Stimulated activated CD8-positive, alpha-beta memory T cell treated with anti-CD3 and anti-CD28 coated beads, Interleukin-12 subunit alpha, Interleukin-12 subunit beta, amount 100 ng/mL, for 4 hours (primary cell): Measurements from ENCODE around the gene RBM19.
"Not testable (repeated sequence)": the region's sequence is repeated elsewhere in the genome, so short reads cannot be mapped to it uniquely, and the experiment has no call there.

Experiments used
- DNase-seq: peaks from one replicate; pipeline ENCODE4 v3.0.0-alpha.2; 2020; ENCODE audit warnings: low read depth

RBM19 gene

DNA sequence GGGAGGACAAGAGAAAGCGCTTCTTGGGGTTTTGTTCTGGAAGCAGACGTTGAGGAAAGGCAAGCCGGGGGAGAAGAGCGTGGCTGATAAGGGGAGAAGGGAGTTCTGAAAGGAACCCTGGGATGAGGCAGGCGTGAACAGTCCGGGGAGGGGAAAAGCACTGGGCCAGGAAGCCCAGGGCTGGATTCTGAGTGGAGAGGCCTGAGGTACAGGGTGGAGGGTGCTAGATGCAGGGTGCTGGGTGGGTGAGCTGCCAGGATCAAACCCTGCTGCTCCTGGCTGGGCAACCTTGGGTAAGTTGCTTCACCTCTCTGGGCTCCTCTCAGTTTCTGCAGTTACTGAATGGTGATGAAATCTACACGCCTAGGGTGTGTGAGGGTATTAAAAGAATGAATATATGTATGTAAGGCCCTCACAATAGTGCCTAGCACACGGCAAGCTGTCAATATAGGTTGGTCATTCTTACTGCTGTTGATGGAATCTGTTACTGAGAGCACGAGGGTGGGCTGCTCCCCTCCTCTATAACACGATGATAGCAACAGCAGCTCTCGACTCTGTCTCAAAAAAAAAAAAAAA lies 138.5 kb downstream of the RBM19 start:
- DNase-seq: no peak

DNA sequence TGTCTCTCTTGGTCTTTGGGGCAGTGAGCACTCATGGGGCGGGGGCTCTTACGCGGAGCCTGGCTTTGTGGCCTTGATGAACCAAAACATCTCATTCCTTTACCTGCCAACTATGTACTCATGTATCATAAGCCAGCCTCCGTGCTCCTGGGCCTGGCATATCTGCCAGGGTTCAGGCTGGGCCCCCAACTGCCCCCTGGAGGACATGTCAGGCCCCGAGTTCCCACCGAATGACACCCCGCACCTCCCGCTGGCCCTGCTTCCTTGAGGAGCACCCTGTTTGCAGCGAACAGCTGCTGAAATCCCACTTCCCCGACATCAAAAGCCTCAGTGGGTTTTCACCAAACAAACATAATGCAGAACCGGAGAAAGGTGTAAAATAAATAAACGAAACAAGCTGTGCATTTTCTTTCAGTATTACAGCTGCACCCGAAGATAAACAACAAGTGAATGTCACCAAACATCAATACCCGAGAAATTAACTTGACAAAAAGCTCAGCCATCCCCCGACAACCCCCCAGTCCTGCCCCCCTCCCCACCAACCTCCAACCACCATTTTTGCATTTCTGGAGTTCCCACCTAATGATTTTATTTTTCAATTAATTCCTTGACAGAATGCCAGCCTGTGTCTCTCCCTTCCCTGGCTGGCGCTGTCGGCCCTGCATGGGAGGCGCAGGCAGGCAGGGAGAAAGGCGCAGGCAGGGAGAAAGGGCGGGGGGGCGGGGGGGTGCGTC lies 139.2 kb downstream of the RBM19 start:
- DNase-seq: no peak

DNA sequence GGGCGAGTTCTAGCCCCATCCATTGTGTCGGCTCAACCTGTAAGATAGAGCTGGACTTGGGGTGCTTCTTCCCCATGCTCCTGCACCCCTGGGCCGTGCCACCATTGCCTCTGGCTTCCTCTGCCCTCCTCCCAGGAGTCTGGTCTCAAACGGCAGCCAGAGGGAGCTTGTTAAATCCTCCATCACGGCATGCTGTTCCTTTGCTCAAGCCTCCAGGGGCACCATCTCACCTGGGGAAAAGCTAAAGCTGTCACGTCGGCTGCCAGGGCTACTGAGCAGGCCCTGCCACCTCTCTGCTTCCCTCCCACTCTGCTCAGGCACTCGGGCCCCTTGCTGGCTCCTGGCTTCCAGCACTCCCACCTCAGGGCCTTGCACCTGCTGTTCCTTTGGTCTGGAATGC lies 140.4 kb downstream of the RBM19 start:
- no peak for DNase-seq

DNA sequence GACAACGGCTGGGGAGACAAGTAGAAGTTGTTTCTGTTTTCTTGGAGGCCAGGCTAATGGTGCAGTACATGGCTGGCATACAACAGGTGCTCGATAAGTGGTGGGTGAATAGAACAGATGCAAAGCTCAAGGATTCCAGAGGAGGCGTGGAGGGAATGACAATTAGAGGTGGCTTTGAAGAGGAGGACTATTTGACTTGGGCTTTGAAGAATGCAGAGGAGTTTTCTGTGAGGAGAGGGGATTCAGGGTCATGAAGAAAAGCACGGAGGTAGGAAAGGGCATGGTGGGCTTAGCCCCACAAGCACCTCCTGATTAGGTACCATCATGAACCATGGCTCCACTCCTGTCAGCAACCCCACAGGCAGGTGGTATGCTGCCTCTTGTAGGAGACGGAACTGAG lies 142.3 kb downstream of the RBM19 start:
- DNase-seq: no peak

DNA sequence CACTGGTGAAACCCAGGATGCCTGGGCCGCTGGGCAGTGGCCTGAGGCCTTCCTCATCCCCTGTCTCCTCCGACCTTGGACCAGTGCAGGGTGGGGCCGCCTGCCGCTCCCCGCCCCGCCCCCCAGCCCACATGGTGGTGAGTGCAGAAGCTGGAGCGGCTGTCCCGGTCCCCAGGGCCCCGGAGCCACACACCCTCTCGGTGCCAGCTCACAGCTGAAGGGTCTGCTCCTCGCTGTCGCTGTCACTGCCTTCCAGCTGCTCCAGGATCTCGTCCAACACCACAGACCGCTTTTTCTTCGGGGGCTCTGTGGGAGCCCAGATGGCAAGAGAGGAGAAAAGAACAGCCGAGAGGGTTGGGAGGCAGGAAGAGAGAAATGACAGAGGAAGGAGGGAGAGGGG lies 143.1 kb downstream of the RBM19 start:
- no peak for DNase-seq

DNA sequence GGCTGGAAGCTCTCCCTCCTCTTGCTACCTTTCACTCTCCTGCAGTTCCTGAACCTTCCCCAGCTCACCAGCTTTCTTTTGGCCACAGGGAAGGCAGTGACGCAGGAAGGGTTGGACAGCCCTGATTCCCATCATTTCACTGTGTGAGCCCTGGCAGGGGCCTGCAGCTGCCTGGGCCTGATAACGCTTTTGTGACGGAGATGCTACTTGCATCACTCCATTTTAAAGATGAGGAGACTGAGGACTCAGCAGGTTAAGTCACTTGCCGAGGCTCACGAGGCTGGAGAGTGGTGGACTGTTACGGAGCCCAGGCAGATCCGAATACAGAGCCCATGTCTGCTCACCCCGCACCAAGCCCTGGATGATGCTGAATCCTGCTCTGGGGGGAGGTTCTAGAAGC lies 145.3 kb downstream of the RBM19 start:
- no peak for DNase-seq

DNA sequence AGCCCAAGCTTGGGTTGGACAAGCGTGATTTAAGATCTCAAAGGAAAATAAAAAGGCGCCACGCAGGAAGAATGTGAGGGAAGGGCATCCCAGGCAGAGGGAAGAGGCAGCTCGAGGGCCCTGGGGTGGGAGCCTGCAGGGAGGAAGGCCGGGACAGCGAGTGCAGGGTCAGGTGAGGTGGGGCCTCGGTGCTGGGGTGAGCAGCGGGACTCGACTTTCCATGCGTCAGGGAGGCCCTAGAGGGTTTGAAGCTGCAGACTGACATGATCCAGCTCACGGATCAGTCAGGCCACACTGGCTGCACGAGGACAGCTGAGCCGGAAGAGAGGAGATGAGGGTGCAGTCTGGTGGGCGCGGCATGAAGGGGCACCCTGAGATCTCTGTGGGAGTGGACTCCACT lies 145.8 kb downstream of the RBM19 start:
- DNase-seq: no peak

DNA sequence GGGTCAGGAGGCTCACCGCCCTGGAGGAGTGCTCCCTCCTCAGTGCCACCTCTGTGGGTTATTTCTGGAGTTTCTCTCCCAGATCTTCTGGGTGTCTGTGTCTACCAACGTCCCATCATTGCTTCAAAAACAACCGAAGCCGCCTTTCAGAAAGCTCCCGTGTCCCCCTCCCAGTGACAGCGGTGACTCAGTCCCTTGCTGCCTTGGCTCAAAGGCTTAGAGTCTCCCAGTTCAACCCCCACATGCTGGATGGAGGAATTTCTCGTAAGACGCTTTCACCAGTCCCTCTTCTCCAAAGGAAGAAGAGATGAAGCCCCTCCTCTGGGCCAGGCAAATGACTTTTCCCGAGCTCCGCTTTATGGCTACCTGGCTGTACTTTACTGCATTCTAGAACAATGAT lies 146.6 kb downstream of the RBM19 start:
- no peak for DNase-seq

DNA sequence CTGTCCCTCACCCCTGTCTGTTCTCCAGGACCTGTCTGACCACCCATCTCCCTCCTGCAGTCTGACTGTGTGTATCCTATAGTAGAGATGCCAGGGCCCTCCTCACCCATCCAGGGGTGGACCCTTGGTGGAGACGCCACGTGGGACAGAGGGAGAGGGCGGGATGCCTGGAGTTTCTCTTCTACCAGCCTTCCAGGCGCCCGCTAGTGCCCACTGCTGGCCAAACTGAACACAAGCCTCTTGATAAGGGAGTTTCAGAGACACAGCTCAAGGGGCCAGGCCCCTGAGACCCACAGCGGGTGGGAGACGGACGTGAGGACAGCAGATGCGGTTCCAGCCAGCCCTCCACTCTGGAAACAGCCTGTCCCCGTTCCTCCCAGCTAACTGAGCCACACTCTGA lies 147.3 kb downstream of the RBM19 start:
- no peak for DNase-seq

DNA sequence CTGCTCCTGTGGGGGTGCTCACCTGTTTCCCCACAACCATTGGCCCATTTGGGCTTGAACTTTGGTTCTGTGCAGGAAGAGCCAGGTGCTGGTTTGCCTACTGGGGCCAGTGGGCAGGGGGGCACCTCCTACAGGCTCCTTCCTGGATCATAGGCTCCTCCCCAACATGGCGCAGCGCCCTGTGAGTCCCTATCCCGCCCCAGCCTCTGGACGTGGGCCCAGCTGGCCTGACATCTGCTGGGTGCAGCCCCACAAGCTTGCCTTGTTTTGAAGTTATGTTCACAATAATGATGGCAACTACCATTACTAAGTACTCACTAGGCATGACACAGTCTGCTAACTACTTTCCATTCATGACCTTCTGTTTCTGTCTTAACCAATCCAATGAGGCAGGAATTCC lies 147.8 kb downstream of the RBM19 start:
- no peak for DNase-seq

DNA sequence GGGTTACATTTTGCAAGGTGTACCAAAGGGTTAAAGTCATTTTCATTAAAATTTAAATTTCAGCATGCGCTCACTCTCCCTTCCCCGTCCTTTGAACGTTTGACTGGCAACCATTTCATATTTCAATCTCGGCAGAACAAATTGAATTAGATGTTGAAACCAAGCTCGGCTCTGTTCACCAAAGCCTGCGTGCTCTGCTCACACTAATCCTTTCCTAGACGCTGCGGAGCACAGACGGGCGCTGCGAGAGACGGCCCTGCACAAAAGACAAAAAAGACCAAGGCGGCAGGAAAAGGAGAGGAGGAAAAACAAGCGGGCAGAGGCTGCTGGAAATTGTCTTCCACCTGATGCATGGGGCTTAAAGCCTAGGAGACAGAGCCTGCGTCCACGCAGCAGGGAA lies 149.3 kb downstream of the RBM19 start:
- DNase-seq: no peak

DNA sequence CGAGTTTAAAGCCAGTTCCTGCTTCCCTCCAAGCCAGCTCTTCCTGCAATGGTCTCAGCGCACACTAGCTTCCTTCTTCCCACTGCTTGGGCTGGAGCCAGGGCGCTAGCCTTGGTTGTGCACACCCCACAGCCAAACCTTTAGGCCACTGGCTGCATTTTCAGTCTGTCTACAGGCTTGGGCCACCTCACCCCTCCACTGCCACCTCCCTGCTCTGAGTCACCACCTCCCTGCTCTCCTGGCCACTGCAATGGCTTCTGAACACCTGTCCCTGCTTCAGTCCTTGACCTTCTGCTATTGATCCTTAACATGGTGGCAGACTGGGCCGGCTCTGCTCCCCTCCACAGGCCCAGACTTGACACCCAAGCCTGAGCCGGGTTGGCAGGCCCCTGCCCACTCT lies 151.1 kb downstream of the RBM19 start:
- DNase-seq: no peak

DNA sequence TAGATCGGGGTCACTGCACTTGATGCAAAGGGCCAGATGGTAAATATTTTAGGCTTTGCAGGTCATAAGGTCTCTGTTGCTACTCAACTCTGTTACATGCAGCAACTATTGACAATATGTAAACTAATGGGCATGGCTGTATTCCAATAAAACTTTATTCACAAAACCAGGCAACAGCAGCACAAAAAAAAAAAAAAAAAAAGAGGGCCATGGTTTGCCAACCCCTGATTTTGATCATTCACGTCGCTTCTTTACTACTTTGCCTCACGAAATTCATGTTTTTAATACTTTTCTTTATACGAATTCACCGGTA lies 152.9 kb downstream of the RBM19 start:
- no peak for DNase-seq

DNA sequence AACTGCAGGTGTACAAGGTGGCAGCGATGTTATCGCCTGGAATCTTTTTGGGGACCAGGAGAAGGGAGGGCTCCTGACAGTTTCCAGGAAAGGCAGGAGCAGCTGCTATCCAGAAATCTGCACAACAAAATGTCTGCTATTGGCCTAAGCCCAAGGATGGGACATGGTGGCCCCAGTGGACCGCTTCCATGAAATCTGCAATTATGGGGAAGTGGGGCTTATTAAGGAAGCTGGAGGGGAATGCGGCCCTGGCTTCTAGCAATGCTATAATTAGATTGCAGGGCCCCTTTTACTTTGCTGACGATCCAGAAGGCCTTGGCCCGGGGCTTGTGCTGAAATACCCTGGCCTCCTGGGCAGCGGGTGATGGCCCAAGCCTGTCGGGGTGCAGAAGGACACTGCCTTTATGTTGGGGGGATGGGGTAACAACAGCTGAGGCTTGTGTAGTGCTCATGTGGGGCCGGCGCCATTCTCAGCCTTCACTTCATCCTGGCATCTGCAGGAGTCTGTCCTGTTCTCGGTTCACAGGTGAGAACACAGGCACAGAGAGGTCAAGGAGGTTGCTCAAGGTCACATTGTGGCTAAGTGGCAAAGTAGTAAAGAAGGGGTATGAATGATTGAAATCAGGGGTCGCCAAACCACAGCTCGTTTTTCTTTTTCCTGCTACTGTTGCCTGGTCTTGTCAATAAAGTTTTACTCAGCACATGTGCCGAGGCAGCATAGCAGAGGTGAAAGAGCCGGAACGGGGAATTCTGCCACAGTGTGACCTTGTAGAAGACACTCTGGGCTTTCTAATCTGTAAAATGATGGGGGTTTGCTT lies 153.5 kb downstream of the RBM19 start:
- no peak for DNase-seq

DNA sequence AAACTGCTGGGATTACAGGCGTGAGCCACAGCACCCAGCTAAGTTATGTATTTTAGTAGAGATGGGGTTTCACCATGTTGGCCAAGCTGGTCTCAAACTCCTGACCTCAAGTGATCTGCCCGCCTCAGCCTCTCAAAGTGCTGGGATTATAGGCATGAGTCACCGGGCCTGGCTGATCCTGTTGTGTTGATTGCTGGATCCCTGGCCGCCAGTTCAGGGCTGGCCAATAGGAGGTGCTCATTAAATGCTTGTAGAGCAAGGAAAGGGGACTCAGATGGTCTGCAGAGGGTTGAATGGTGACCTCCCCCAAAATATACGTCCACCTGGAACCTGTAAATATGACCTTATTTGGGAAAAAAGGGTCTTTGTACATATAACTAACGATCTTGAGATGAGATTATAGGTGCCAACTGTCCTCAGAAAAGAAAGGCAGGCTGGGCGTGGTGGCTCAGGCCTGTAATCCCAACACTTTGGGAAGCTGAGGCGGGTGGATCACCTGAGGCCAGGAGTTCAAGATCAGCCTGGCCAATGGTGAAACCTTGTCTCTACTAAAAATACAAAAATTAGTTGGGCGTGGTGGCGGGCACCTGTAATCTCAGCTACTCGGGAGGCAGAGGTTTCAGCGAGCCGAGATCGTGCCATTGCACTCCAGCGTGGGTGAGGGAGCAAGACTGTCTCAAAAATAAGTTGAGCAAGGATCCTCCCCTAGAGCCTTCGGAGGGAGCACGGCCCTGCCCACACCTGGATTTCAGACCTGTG lies 156.5 kb downstream of the RBM19 start:
- DNase-seq: not testable (repeated sequence)

DNA sequence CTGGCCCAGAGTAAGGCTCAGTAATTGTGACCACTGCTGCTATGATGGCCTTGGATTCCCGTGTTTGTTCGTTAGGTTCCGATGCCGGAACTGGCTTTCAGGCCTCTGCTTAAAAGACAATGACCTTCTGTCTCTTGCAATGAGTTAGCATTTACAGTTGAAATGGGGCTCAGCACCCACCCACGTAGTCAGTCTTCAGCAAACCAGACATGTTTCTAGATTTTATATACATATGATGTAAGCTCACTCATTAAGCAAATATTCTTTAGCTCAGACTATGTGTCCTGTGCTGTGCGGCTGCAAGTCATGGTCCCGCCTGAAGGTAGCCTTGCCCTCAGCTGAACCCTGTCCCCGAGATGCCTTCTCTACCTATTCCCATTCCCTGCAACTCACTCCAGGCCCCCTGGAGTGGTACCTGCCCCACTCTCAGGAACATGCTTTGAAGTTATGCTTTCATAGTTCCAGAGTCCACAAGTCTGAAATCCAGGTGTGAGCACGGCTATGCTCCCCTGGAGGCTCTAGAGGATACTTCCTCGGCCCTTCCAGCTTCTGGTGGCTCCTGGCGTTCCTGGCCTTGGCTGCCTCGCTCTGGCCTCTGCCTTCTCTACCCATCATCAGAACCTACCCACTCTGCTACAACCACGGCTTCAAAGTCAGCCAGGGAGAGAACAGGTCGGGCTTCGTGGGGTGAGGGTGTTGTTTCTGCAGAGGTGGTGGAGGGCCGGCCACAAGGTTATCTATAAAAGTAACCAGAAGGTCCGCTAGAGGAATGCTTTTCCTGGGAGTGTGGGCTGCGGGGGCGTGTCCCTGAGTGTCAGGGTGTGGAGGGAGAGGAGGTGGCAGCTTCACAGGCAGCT lies 157.8 kb downstream of the RBM19 start:
- DNase-seq: no peak

DNA sequence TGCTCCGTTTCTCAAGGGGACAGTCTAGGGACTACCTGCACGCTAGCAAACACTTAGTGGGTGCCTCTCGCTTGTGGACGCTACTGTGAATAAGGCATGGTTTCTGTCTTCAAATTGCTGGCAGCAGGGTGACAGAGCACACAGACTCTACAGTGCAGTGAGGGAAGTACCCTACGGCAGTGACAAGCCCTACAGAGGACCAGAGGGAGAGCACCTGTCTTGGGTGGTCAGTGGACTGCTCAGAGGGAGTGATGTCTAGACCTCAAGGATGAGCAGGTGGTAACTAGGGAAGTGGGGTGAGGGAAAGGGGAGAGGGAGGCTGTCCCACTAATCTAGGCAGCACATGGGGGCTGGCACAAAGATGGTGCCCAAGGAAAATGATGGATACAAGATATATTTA lies 160.5 kb downstream of the RBM19 start:
- no peak for DNase-seq

DNA sequence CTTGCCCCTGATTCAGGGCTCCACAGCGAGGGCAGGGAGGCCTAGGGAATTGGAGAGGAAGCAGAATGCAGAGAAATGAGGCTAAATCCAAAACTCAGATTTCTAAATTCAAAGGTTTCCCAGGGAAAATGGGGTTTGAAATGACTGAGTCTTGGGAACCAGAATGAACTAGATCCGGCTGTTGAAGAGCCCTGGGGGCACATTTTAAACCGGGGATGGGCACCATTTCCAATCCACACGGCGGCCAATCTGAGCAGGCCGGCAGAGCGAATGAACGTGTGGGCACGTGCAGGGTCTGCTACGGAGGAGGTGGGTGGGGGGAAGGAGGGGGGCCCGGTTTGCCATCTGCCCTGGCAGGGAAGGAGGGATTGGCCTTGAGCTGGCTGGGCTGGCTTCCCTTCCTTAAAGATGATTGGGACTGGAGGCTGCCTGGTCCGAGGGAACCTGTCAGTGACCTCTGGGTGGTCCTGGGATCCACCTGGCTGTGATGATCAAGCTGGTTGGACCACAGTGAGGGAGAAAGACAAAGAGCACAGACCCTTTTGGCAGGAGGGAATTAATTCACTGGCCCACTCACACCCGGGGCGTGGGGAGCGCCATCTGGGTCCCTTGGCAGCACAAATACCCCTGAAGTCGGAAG lies 161.0 kb downstream of the RBM19 start:
- DNase-seq: no peak

DNA sequence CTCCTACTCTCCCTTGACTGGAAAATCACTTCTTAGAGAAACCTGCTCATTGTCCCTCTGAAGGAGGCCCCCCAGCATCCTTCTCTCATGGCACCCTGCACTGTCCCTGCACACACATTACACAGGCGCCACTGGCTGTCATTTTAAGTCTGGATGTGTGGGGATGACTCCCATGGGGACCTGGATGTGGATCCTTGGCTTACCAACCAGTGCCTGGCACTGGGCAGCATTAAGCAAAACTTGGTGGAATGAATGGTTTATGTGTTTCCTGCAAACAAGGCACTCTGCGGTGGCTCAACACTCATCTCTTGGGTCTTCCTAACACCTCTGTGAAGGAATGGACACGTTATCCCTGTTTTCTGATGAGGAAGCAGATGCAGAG lies 162.4 kb downstream of the RBM19 start:
- no peak for DNase-seq

DNA sequence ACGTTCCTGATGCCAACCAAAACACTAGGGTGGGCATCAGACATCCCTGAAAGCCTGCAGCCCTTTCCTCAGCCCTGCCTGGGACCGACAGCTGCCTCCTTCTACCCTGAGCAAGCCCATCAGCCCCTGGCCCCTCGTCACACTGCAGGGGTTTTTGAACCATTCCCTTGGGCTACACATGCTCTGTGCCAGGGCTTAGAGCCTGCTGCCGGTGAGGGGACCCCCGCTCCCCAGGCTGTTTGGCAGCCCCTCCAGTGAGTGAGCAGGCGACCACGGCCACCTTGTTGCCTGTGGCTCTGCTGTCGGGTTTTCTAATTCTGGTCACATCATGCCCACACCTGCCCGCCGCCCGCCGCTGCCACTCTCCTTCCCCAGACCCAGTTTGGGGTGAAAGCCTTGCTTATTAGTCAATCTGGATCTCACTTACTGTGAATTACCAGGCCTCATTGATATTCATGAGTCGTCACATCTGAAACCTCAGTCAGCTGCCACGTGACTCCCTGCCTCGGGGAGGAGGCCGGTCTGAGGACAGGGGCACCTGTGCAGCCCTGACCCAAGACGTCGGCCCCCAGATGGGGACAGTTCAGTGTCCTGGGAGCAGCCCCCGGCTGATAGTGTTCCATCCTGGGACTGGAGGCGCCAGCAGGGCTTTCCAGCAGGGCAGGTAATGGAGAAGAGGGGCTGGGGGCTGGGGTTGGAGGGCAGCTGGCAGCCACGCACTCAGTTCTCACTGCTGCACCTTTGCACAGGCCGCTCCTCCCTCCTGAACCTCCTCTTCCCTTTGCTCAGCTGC lies 163.0 kb downstream of the RBM19 start:
- DNase-seq: no peak
